Measurements from ENCODE around the gene ZNG1F.
"Not testable (repeated sequence)": the region's sequence is repeated elsewhere in the genome, so short reads cannot be mapped to it uniquely, and the experiment has no call there.

DNA sequence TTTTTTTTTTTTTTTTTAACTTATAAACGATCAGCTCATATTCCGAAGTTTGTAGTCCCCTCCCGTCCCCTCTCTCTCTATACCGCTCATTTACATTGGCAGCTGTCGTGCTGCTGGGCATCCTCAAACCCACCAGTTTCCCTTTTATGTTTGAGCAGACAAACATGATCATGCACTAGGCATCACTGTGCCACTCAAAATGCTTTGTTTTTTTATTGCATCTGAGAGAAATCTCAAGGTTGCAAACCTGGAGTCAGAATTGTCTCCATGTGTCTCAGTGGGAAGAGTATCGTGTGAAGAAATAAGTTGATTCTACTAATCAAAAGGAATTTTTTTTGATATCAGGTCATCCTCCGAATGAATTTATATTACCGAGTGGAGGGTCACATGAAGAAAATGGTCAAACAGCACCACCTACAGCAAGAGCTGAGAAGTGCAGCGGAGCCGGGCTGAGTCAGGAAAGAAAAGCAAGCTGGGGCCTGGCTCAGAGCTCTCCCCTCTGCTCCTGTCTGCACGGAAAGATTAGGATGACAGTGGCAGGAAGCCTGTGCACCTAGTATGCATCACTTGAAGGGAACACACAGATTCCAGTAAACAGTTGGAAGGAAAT lies 100.6 kb downstream of the ZNG1F start:
- TF ChIP-seq CTCF (IDR thresholded peaks at IDR 0.05; ENCODE audit: insufficient read depth, low read depth, low read length), result peak; percentile 25
- not testable (repeated sequence) for TF ChIP-seq EZH2 (IDR thresholded peaks at IDR 0.05; ENCODE audit: insufficient read depth, low read length)

All from astrocyte (in vitro differentiated cells and primary cell).